GM06990 (cell line): ENCODE results near the gene REEP1.

Source experiments
- DNase-seq: peaks from one replicate; pipeline ENCODE4 v3.0.0-alpha.2; 2011; ENCODE audit not compliant: insufficient read length; ENCODE audit errors: extremely low read depth
- H3K27me3 ChIP-seq: replicated peaks from 2 replicates; pipeline ENCODE4 v1.6.0; 2011; ENCODE audit warnings: low read length; ENCODE audit not compliant: control insufficient read depth, insufficient read depth
- H3K36me3 ChIP-seq: 2 replicates; pipeline ENCODE4 v1.5.1; 2011; ENCODE audit warnings: low read length; ENCODE audit not compliant: control insufficient read depth, insufficient read depth
- H3K4me3 ChIP-seq: replicated peaks from 2 replicates; pipeline ENCODE4 v1.5.1; 2011; ENCODE audit warnings: low read depth, mild to moderate bottlenecking, control low read depth, low read length
- CTCF ChIP-seq: IDR thresholded peaks from 2 replicates; pipeline ENCODE4 v1.5.1; 2011; ENCODE audit warnings: low read length, control low read depth, mild to moderate bottlenecking, inconsistent platforms; ENCODE audit not compliant: insufficient read depth, poor library complexity, severe bottlenecking

REEP1 gene

GRCh38 chr2:86281066-86281700 lies 56.2 kb downstream of the REEP1 start:
- H3K36me3 ChIP-seq = no peaks in the 10 kb centered on the region
- no peak overlapping the region for H3K4me3 ChIP-seq
- no peak for TF ChIP-seq CTCF
- no peaks in the 10 kb centered on the region for H3K27me3 ChIP-seq
- DNase-seq = no peak

GRCh38 chr2:86280191-86280667 lies 57.2 kb downstream of the REEP1 start:
- no peak overlapping the region for H3K4me3 ChIP-seq
- no peak for DNase-seq
- TF ChIP-seq CTCF = no peak
- no peaks in the 10 kb centered on the region for H3K36me3 ChIP-seq
- no peaks in the 10 kb centered on the region for H3K27me3 ChIP-seq

GRCh38 chr2:86275962-86276361 lies 61.5 kb downstream of the REEP1 start:
- DNase-seq = no peak
- H3K36me3 ChIP-seq = no peaks in the 10 kb centered on the region
- no peak overlapping the region for H3K4me3 ChIP-seq
- no peak for TF ChIP-seq CTCF
- H3K27me3 ChIP-seq = no peaks in the 10 kb centered on the region

- TF ChIP-seq CTCF = no peak
- H3K27me3 ChIP-seq = no peaks in the 10 kb centered on the region
- DNase-seq = no peak
- H3K36me3 ChIP-seq = no peaks in the 10 kb centered on the region
- no peak overlapping the region for H3K4me3 ChIP-seq
Observed at GRCh38 chr2:86275384-86275799, 62.0 kb downstream of the REEP1 start.

GRCh38 chr2:86274918-86275275 lies 62.5 kb downstream of the REEP1 start:
- no peak for TF ChIP-seq CTCF
- no peaks in the 10 kb centered on the region for H3K27me3 ChIP-seq
- no peak overlapping the region for H3K4me3 ChIP-seq
- DNase-seq = peak; percentile 17
- no peaks in the 10 kb centered on the region for H3K36me3 ChIP-seq
